SK-N-SH treated with all-trans-retinoic acid at 6 μM for 48 hours (cell line): ENCODE results near the gene ARID3B.

Source experiments
- ATAC-seq: fragments of 200-7000 bp; cut with Tn5 transposase; 3 replicates; pipeline ENCODE4 v1.9.1; 2020; ENCODE audit warnings: mild to moderate bottlenecking, moderate library complexity
- ARNTL ChIP-seq: fragments of 450-650 bp; formaldehyde crosslinking; IDR thresholded peaks from 2 replicates; pipeline ENCODE4 v1.5.0; 2020; ENCODE audit warnings: low read depth, mild to moderate bottlenecking, moderate library complexity, borderline replicate concordance
- CSDC2 ChIP-seq: fragments of 250-450 bp; sonication (Bioruptor Pico); IDR thresholded peaks from 2 replicates; pipeline ENCODE4 v1.5.0; 2020; ENCODE audit warnings: mild to moderate bottlenecking, moderate library complexity
- GLIS3 ChIP-seq: fragments of 250-450 bp; sonication (Bioruptor Pico); IDR thresholded peaks from 2 replicates; pipeline ENCODE4 v1.5.0; 2020; ENCODE audit warnings: mild to moderate bottlenecking, moderate library complexity
- ISL1 ChIP-seq: fragments of 250-450 bp; sonication (Bioruptor Pico); IDR thresholded peaks from 2 replicates; pipeline ENCODE4 v2.1.2; 2022; ENCODE audit warnings: mild to moderate bottlenecking, moderate library complexity
- OSR1 ChIP-seq: fragments of 250-450 bp; sonication (Bioruptor Pico); IDR thresholded peaks from 2 replicates; pipeline ENCODE4 v1.8.0; 2022; ENCODE audit warnings: moderate library complexity, mild to moderate bottlenecking, inconsistent platforms
- PPARA ChIP-seq: fragments of 250-450 bp; sonication (Bioruptor Pico); IDR thresholded peaks from 2 replicates; pipeline ENCODE4 v1.5.0; 2020; ENCODE audit warnings: mild to moderate bottlenecking, borderline replicate concordance
- RARB ChIP-seq: fragments of 250-450 bp; sonication (Bioruptor Pico); IDR thresholded peaks from 2 replicates; pipeline ENCODE4 v1.8.0; 2021; ENCODE audit warnings: mild to moderate bottlenecking, moderate library complexity
- SNAI2 ChIP-seq: fragments of 250-450 bp; sonication (Bioruptor Pico); IDR thresholded peaks from 2 replicates; pipeline ENCODE4 v1.5.0; 2020; ENCODE audit warnings: mild to moderate bottlenecking, moderate library complexity
- TCF4 ChIP-seq: fragments of 250-450 bp; sonication (Bioruptor Pico); IDR thresholded peaks from 2 replicates; pipeline ENCODE4 v1.8.0; 2021; ENCODE audit warnings: mild to moderate bottlenecking, moderate library complexity, borderline replicate concordance
- TSHZ2 ChIP-seq: fragments of 250-450 bp; sonication (Bioruptor Pico); IDR thresholded peaks from 2 replicates; pipeline ENCODE4 v1.5.0; 2020; ENCODE audit warnings: mild to moderate bottlenecking, moderate library complexity
- ZC3H10 ChIP-seq: fragments of 250-450 bp; sonication (Bioruptor Pico); IDR thresholded peaks from 2 replicates; pipeline ENCODE4 v1.5.1; 2021; ENCODE audit warnings: mild to moderate bottlenecking, moderate library complexity
- ZFP3 ChIP-seq: fragments of 250-450 bp; sonication (Bioruptor Pico); IDR thresholded peaks from 2 replicates; pipeline ENCODE4 v1.5.0; 2020; ENCODE audit warnings: mild to moderate bottlenecking, moderate library complexity
- ZFP30 ChIP-seq: fragments of 450-650 bp; formaldehyde crosslinking; IDR thresholded peaks from 2 replicates; pipeline ENCODE4 v1.5.0; 2022; ENCODE audit warnings: mild to moderate bottlenecking, moderate library complexity
- ZNF565 ChIP-seq: fragments of 450-650 bp; formaldehyde crosslinking; conservative IDR thresholded peaks from 2 replicates; pipeline ENCODE4 v1.5.0; 2020; ENCODE audit warnings: low read depth, mild to moderate bottlenecking, moderate library complexity
- ZNF8 ChIP-seq: fragments of 450-650 bp; formaldehyde crosslinking; IDR thresholded peaks from 2 replicates; pipeline ENCODE4 v1.5.0; 2020; ENCODE audit warnings: mild to moderate bottlenecking, moderate library complexity
- TF ChIP-seq, protein P1 (sequence below): fragments of 250-450 bp; sonication (Bioruptor Pico); IDR thresholded peaks from 2 replicates; pipeline ENCODE4 v1.8.0; 2021; ENCODE audit warnings: low read depth, mild to moderate bottlenecking, moderate library complexity, borderline replicate concordance
- TF ChIP-seq, protein P2 (sequence below): fragments of 250-450 bp; sonication (Bioruptor Pico); IDR thresholded peaks from 2 replicates; pipeline ENCODE4 v1.5.1; 2021; ENCODE audit warnings: mild to moderate bottlenecking, moderate library complexity
- TF ChIP-seq, protein P3 (sequence below): fragments of 250-450 bp; sonication (Bioruptor Pico); IDR thresholded peaks from 2 replicates; pipeline ENCODE4 v1.8.0; 2020; ENCODE audit warnings: mild to moderate bottlenecking, moderate library complexity, borderline replicate concordance

The ARID3B gene

GRCh38 chr15:74635228-74635627 is 94.2 kb downstream of the ARID3B start (continued):
- TF ChIP-seq, protein P1, sequence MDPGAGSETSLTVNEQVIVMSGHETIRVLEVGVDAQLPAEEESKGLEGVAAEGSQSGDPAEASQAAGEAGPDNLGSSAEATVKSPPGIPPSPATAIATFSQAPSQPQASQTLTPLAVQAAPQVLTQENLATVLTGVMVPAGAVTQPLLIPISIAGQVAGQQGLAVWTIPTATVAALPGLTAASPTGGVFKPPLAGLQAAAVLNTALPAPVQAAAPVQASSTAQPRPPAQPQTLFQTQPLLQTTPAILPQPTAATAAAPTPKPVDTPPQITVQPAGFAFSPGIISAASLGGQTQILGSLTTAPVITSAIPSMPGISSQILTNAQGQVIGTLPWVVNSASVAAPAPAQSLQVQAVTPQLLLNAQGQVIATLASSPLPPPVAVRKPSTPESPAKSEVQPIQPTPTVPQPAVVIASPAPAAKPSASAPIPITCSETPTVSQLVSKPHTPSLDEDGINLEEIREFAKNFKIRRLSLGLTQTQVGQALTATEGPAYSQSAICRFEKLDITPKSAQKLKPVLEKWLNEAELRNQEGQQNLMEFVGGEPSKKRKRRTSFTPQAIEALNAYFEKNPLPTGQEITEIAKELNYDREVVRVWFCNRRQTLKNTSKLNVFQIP (CRISPR knock-in tag): no peak
- TF ChIP-seq OSR1 (CRISPR knock-in tag): no peak

DNA sequence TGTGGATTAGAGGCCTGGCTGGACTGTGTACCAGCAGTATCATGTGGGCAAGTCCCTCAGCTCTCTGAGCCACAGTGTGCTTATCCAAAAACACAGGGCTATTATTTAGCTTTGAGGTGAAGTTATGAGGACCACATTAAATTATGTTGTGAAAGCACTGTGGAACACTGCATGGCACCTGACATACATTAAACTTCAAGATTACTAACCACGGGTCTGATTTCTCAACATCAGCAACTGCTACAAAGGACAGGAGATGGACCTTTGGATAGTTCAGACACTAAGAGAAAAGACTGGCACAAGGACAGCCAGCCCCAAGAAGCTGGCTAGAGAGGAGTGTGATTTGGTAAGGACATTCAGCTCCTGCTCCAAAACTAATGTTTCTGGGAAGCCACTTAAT is 96.0 kb downstream of the ARID3B start:
- TF ChIP-seq, protein P2, sequence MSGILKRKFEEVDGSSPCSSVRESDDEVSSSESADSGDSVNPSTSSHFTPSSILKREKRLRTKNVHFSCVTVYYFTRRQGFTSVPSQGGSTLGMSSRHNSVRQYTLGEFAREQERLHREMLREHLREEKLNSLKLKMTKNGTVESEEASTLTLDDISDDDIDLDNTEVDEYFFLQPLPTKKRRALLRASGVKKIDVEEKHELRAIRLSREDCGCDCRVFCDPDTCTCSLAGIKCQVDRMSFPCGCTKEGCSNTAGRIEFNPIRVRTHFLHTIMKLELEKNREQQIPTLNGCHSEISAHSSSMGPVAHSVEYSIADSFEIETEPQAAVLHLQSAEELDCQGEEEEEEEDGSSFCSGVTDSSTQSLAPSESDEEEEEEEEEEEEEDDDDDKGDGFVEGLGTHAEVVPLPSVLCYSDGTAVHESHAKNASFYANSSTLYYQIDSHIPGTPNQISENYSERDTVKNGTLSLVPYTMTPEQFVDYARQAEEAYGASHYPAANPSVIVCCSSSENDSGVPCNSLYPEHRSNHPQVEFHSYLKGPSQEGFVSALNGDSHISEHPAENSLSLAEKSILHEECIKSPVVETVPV (CRISPR knock-in tag): no peak
- TF ChIP-seq RARB (CRISPR knock-in tag): no peak
- TF ChIP-seq TCF4 (CRISPR knock-in tag): no peak
- no peak for TF ChIP-seq ISL1 (CRISPR knock-in tag)
- no peak for TF ChIP-seq ZFP3
- TF ChIP-seq, protein P1 (CRISPR knock-in tag): no peak
- TF ChIP-seq CSDC2: no peak
- TF ChIP-seq GLIS3: no peak
- TF ChIP-seq ZFP30: no peak
- no peak for TF ChIP-seq ZNF8 (CRISPR knock-in tag)
- no peak for TF ChIP-seq ZC3H10 (CRISPR knock-in tag)
- TF ChIP-seq ZNF565 (CRISPR knock-in tag): no peak
- no peak for TF ChIP-seq TSHZ2
- no peak for TF ChIP-seq SNAI2 (CRISPR knock-in tag)
- TF ChIP-seq, protein P3, sequence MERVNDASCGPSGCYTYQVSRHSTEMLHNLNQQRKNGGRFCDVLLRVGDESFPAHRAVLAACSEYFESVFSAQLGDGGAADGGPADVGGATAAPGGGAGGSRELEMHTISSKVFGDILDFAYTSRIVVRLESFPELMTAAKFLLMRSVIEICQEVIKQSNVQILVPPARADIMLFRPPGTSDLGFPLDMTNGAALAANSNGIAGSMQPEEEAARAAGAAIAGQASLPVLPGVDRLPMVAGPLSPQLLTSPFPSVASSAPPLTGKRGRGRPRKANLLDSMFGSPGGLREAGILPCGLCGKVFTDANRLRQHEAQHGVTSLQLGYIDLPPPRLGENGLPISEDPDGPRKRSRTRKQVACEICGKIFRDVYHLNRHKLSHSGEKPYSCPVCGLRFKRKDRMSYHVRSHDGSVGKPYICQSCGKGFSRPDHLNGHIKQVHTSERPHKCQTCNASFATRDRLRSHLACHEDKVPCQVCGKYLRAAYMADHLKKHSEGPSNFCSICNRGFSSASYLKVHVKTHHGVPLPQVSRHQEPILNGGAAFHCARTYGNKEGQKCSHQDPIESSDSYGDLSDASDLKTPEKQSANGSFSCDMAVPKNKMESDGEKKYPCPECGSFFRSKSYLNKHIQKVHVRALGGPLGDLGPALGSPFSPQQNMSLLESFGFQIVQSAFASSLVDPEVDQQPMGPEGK (CRISPR knock-in tag): no peak
- no peak for ATAC-seq

GRCh38 chr15:74641151-74641550 is 100.1 kb downstream of the ARID3B start:
- no peak for ATAC-seq
- TF ChIP-seq TCF4 (CRISPR knock-in tag) (no peak), SNAI2 (CRISPR knock-in tag) (no peak), ARNTL (CRISPR knock-in tag) (no peak), ISL1 (CRISPR knock-in tag) (no peak), PPARA (CRISPR knock-in tag) (no peak), ZFP3 (no peak)
- TF ChIP-seq, all 23 proteins: peak for 0

- no peak for ATAC-seq
- TF ChIP-seq ISL1 (CRISPR knock-in tag) (no peak), TSHZ2 (no peak)
These were observed 101.3 kb downstream of the ARID3B start for GRCh38 chr15:74642348-74642733.
